GM23248 (cell line): Measurements from ENCODE around the gene ZBTB16. TPM values are rescaled to one million over a fixed set of nuclear protein-coding genes. Genes with fewer than 3 reads are reported as not detected.

Source experiments
- DNase-seq: peaks from one replicate; pipeline ENCODE4 v3.0.0-alpha.2; 2015
- H2AFZ ChIP-seq: fragments of 200-600 bp; sonication (generic); 2 replicates; pipeline ENCODE4 v1.6.1; 2016; ENCODE audit warnings: antibody characterized with exemption
- H3F3A ChIP-seq: fragments of 200-600 bp; sonication (generic); 2 replicates; pipeline ENCODE4 v1.6.1; 2016; ENCODE audit warnings: mild to moderate bottlenecking, antibody characterized with exemption, mixed run types; ENCODE audit not compliant: insufficient read depth
- H3K27ac ChIP-seq: fragments of 200-600 bp; sonication (generic); 2 replicates; pipeline ENCODE4 v1.5.1; 2016; ENCODE audit warnings: mild to moderate bottlenecking
- H3K27me3 ChIP-seq: fragments of 200-600 bp; sonication (generic); replicated peaks from 2 replicates; pipeline ENCODE4 v1.6.1; 2016; ENCODE audit warnings: mild to moderate bottlenecking; ENCODE audit not compliant: insufficient read depth
- H3K36me3 ChIP-seq: fragments of 200-600 bp; sonication (generic); 2 replicates; pipeline ENCODE4 v1.6.1; 2016; ENCODE audit warnings: low read depth, mild to moderate bottlenecking
- H3K4me1 ChIP-seq: fragments of 200-600 bp; sonication (generic); 2 replicates; pipeline ENCODE4 v1.6.1; 2016; ENCODE audit warnings: mild to moderate bottlenecking; ENCODE audit not compliant: insufficient read depth
- H3K4me2 ChIP-seq: fragments of 200-600 bp; sonication (generic); one replicate; pipeline ENCODE4 v1.6.1; 2016; ENCODE audit warnings: mild to moderate bottlenecking; ENCODE audit not compliant: unreplicated experiment
- H3K4me3 ChIP-seq: fragments of 200-600 bp; sonication (generic); 2 replicates; pipeline ENCODE4 v1.5.1; 2016; ENCODE audit warnings: mild to moderate bottlenecking
- H3K79me2 ChIP-seq: fragments of 200-600 bp; sonication (generic); 2 replicates; pipeline ENCODE4 v1.6.1; 2016; ENCODE audit warnings: mild to moderate bottlenecking; ENCODE audit not compliant: insufficient read depth
- H3K9ac ChIP-seq: fragments of 200-600 bp; sonication (generic); 2 replicates; pipeline ENCODE4 v1.6.1; 2016; ENCODE audit warnings: mild to moderate bottlenecking
- H3K9me2 ChIP-seq: fragments of 200-600 bp; sonication (generic); 2 replicates; pipeline ENCODE4 v1.6.1; 2016; ENCODE audit warnings: mixed run types, mild to moderate bottlenecking, moderate library complexity; ENCODE audit not compliant: insufficient read depth
- H3K9me3 ChIP-seq: fragments of 200-600 bp; sonication (generic); one replicate; pipeline ENCODE4 v1.6.1; 2017; ENCODE audit warnings: low read depth
- H4K20me1 ChIP-seq: fragments of 200-600 bp; sonication (generic); 2 replicates; pipeline ENCODE4 v1.6.0; 2016; ENCODE audit not compliant: insufficient read depth
- EZH2 ChIP-seq: fragments of 200-600 bp; sonication (generic); IDR thresholded peaks from 2 replicates; pipeline ENCODE4 v1.6.1; 2018; ENCODE audit warnings: antibody characterized with exemption, mild to moderate bottlenecking; ENCODE audit not compliant: insufficient read depth, poor library complexity, severe bottlenecking
- EZH2phosphoT487 ChIP-seq: fragments of 200-600 bp; sonication (generic); IDR thresholded peaks from 2 replicates; pipeline ENCODE4 v1.6.1; 2018; ENCODE audit warnings: antibody characterized with exemption, moderate library complexity, mild to moderate bottlenecking, low read depth; ENCODE audit not compliant: insufficient read depth
- WGBS, 2 experiments: methylation state at CpG; one replicate each; pipeline ENCODE4 v1.1.6; 2015 to 2017; ENCODE audit warnings: low lambda C conversion rate in 2 of 2, low coverage in 1 of 2; ENCODE audit errors: missing lambda C conversion rate in 2 of 2; 5-methylcytosine and 5-hydroxymethylcytosine counted together
- in situ Hi-C: fragments of 300-500 bp; cut with MboI; formaldehyde crosslinking; loops from 2 replicates; pipeline ENCODE4 v1.15.0; 2020
- polyA plus RNA-seq: library from polyadenylated mRNA; unstranded; fragments of >200 nt; fragmentation: Nextera tagmentation; extraction: Ambion mirVana; gene quantifications from 2 replicates; pipeline ENCODE4 v1.2.1, GENCODE V29; 2016
- total RNA-seq: library from RNA; depleted of rRNA; stranded (reverse); fragments of >200 nt; shearing (Covaris generic); gene quantifications from 2 replicates; pipeline ENCODE4 v1.2.3, GENCODE V29; 2014

ZBTB16 gene
- total and polyA plus RNA-seq, 2 experiments from 2014 or later = not detected

DNA sequence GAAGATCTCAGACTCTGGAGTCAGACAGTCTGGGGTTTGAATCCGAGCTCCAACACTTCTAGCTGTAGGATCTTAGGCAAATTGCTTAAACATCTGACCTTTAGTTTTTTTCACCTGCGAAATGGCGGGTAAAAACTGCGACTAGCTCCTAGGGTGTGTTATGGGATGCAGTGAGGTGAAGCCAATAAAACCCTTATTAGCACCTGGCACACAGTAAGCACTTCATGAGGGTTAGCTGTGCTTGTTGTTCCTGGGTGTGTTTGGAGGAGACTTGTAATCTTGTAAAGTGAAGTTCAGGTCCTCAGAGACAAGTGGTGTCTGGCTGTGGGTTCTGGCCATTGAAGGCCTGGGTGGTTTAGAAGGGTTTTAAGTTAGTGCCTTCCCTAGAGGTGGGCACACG is 68.9 kb downstream of the ZBTB16 start:
- Histone ChIP-seq H3F3A (peaks cover 12% of the 10 kb centered on the region), H3K9me3 (no peaks in the 10 kb centered on the region), H3K4me1 (peaks cover 16% of the 10 kb centered on the region), H3K36me3 (no peaks in the 10 kb centered on the region), H4K20me1 (no peaks in the 10 kb centered on the region), H3K4me3 (no peak overlapping the region), H3K27me3 (peaks cover 8% of the 10 kb centered on the region; the same call in 1 of the 2 replicates), H3K9me2 (no peaks in the 10 kb centered on the region), H2AFZ (no peak overlapping the region), H3K27ac (no peak overlapping the region), H3K4me2 (no peak overlapping the region), H3K79me2 (no peaks in the 10 kb centered on the region), H3K9ac (no peak overlapping the region)
- DNase-seq = no peak
- in situ Hi-C loops = no loop called here
- TF ChIP-seq EZH2 = no peak
- TF ChIP-seq EZH2phosphoT487 = no peak
- 92 to 93% methylated on average over 5 of the region's 5 CpGs for WGBS, 2 experiments

DNA sequence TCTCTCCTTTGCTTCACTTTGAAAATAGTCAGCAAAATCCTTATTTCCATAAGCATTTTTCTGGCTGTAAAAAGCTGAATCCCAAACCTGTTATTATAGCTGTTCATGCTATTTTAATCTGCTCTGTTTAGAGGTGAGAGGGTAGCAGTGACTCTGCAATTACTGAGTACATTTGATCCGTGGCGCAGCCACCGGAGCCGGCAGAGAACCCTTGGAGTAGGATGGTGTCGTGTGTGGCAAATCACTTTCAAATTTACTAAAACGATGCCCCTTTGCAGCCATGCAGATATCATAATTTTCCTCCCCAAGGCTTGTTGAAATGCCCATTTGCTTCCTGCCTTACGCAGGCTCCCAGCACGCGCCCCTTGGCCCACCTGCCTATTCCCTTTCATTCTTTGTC is 69.6 kb downstream of the ZBTB16 start:
- no peak for TF ChIP-seq EZH2
- no peak for TF ChIP-seq EZH2phosphoT487
- Histone ChIP-seq H3K4me1 (peaks cover 23% of the 10 kb centered on the region), H3K4me2 (no peak overlapping the region), H3K27ac (no peak overlapping the region), H3K9me2 (no peaks in the 10 kb centered on the region), H3K4me3 (no peak overlapping the region), H3K9ac (no peak overlapping the region), H3K79me2 (no peaks in the 10 kb centered on the region), H3F3A (peaks cover 17% of the 10 kb centered on the region), H3K36me3 (no peaks in the 10 kb centered on the region), H3K27me3 (0 out of 2 replicates have a peak, but pooled peaks cover 8% of the 10 kb centered on the region), H4K20me1 (no peaks in the 10 kb centered on the region), H3K9me3 (no peaks in the 10 kb centered on the region), H2AFZ (no peak overlapping the region)
- in situ Hi-C loops = no loop called here
- no peak for DNase-seq
- 89 to 90% methylated on average over 9 of the region's 9 CpGs for WGBS, 2 experiments

DNA sequence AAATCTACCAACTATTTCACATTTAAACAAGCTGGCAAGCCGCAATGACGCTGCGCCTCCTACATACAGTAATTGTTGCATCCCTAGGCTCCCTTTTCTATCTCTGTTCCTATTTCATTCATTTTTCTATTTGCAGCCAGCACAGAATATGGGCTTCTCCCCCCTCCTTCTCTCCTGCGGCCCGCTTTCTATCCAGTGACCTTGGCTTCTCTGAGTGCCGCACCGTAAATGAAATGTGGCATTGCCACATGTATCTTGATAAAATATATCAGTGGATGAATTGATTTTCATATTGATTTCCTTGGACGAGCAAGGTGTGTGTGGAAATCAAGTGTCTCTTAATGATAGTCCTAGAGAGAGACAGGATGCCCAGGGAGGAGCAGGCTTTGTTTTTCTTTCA is 70.2 kb downstream of the ZBTB16 start:
- WGBS, 2 experiments = 90 to 93% methylated on average over 8 of the region's 8 CpGs
- no peak overlapping the region for H2AFZ ChIP-seq
- H3K4me2 ChIP-seq = no peak overlapping the region

DNA sequence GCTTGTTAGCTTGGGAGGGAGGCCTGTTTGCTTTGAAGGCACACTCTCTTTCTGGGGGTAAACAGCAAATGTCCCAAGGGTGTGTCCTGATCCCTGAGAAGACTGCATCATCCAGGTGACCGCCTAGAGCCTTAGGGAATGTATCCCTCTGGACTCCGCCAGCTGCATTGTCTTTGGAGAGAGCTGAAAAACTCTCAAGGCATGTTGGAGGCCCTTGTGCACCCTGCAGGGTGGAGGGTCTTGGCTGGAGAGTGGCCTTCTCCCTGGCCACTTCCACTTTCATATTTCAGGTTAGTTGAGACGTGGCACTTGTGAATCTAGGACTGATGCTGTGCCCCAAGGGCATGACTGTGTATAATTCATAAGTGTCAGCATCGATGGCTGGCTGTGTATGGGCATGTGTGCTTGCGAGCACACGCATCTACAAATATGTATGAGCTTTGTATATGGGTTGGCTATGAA is 70.6 kb downstream of the ZBTB16 start:
- Histone ChIP-seq H3K9ac (no peak overlapping the region), H3K27me3 (0 out of 2 replicates have a peak, but pooled peaks cover 8% of the 10 kb centered on the region), H3F3A (peaks cover 25% of the 10 kb centered on the region), H2AFZ (no peak overlapping the region), H3K9me3 (no peaks in the 10 kb centered on the region), H3K4me1 (peaks cover 32% of the 10 kb centered on the region), H3K27ac (no peak overlapping the region), H3K36me3 (no peaks in the 10 kb centered on the region), H3K79me2 (no peaks in the 10 kb centered on the region), H3K4me2 (no peak overlapping the region), H3K4me3 (no peak overlapping the region), H4K20me1 (no peaks in the 10 kb centered on the region), H3K9me2 (no peaks in the 10 kb centered on the region)
- no peak for DNase-seq
- WGBS, 2 experiments = 94 to 96% methylated on average over 6 of the region's 6 CpGs
- in situ Hi-C loops = no loop called here
- TF ChIP-seq EZH2phosphoT487 = no peak
- no peak for TF ChIP-seq EZH2

More for the DNA sequence above, 70.2 kb downstream of the ZBTB16 start:
- H3K9ac ChIP-seq = no peak overlapping the region
- H3K4me1 ChIP-seq = peaks cover 29% of the 10 kb centered on the region
- H3F3A ChIP-seq = peaks cover 23% of the 10 kb centered on the region
- H3K79me2 ChIP-seq = no peaks in the 10 kb centered on the region
- no peak overlapping the region for H3K4me3 ChIP-seq
- no peaks in the 10 kb centered on the region for H3K36me3 ChIP-seq
- no peak for TF ChIP-seq EZH2phosphoT487
- TF ChIP-seq EZH2 = no peak
- no peaks in the 10 kb centered on the region for H3K9me3 ChIP-seq
- H4K20me1 ChIP-seq = no peaks in the 10 kb centered on the region
- in situ Hi-C loops = no loop called here
- no peak overlapping the region for H3K27ac ChIP-seq
- no peak for DNase-seq
- 0 out of 2 replicates have a peak, but pooled peaks cover 8% of the 10 kb centered on the region for H3K27me3 ChIP-seq
- no peaks in the 10 kb centered on the region for H3K9me2 ChIP-seq
